ENCODE data around the gene KRT10.

The KRT10 gene

GRCh38 chr17:40848583-40849235, 26.3 kb upstream of the KRT10 start:
- H3K4me3 ChIP-seq (ENCODE audit: low read depth, low read length), result no peak overlapping the region
- TF ChIP-seq CTCF (IDR thresholded peaks at IDR 0.05; ENCODE audit: low read depth, low read length), result no peak

- TF ChIP-seq CTCF (IDR thresholded peaks at IDR 0.05; ENCODE audit: low read depth, low read length), result no peak
- H3K4me3 ChIP-seq (ENCODE audit: low read depth, low read length), result no peak overlapping the region
Measured at GRCh38 chr17:40846515-40847144, 24.2 kb upstream of the KRT10 start.

GRCh38 chr17:40844671-40845107, 22.3 kb upstream of the KRT10 start:
- no peak for TF ChIP-seq CTCF (IDR thresholded peaks at IDR 0.05; ENCODE audit: low read depth, low read length)
- no peak overlapping the region for H3K4me3 ChIP-seq (ENCODE audit: low read depth, low read length)

- H3K4me3 ChIP-seq (ENCODE audit: low read depth, low read length), result no peak overlapping the region
- no peak for TF ChIP-seq CTCF (IDR thresholded peaks at IDR 0.05; ENCODE audit: low read depth, low read length)
Measured at GRCh38 chr17:40843242-40843641, 20.8 kb upstream of the KRT10 start.

- no peak overlapping the region for H3K4me3 ChIP-seq (ENCODE audit: low read depth, low read length)
- TF ChIP-seq CTCF (IDR thresholded peaks at IDR 0.05; ENCODE audit: low read depth, low read length), result no peak
Measured at GRCh38 chr17:40841246-40841645, 18.8 kb upstream of the KRT10 start.

- no peak overlapping the region for H3K4me3 ChIP-seq (ENCODE audit: low read depth, low read length)
- no peak for TF ChIP-seq CTCF (IDR thresholded peaks at IDR 0.05; ENCODE audit: low read depth, low read length)
Measured at GRCh38 chr17:40839194-40839593, 16.8 kb upstream of the KRT10 start.

GRCh38 chr17:40836020-40836419, 13.6 kb upstream of the KRT10 start:
- no peak for TF ChIP-seq CTCF (IDR thresholded peaks at IDR 0.05; ENCODE audit: low read depth, low read length)
- H3K4me3 ChIP-seq (ENCODE audit: low read depth, low read length), result no peak overlapping the region

Measured in WI38 (cell line).